ENCODE results near the gene SMYD3.

Gene SMYD3

DNA sequence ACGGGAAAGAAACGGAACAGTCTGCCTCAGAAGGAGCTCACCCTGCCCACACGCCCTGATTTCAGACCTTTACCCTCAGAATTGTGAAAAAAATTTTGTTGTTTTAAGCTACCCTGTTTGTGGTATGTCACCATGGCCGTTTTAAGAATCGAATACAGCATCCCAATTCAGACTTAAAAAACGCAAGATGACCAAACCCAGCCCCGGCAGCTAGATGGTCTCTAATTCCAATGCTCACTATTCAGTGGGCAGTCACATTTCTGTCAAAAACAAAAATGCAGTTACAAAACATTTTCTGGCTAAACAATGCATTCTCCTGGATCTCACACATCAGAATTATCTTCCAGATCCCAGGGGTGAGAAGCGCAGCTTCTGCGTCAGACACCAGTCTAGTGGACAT, 527.5 kb downstream of the SMYD3 start:
- Histone ChIP-seq H3K27ac (replicated peaks) (no peak overlapping the region), H3K4me3 (replicated peaks; ENCODE audit: insufficient read depth, low read length) (no peak overlapping the region), H3K27me3 (ENCODE audit: insufficient read depth, poor library complexity, severe bottlenecking) (no peaks in the 10 kb centered on the region)
- TF ChIP-seq SPI1 (IDR thresholded peaks at IDR 0.05; ENCODE audit: borderline replicate concordance, low read depth): no peak
- no peak for TF ChIP-seq GABPA (IDR thresholded peaks at IDR 0.05; ENCODE audit: low read depth)
- TF ChIP-seq, protein P1, sequence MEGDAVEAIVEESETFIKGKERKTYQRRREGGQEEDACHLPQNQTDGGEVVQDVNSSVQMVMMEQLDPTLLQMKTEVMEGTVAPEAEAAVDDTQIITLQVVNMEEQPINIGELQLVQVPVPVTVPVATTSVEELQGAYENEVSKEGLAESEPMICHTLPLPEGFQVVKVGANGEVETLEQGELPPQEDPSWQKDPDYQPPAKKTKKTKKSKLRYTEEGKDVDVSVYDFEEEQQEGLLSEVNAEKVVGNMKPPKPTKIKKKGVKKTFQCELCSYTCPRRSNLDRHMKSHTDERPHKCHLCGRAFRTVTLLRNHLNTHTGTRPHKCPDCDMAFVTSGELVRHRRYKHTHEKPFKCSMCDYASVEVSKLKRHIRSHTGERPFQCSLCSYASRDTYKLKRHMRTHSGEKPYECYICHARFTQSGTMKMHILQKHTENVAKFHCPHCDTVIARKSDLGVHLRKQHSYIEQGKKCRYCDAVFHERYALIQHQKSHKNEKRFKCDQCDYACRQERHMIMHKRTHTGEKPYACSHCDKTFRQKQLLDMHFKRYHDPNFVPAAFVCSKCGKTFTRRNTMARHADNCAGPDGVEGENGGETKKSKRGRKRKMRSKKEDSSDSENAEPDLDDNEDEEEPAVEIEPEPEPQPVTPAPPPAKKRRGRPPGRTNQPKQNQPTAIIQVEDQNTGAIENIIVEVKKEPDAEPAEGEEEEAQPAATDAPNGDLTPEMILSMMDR (IDR thresholded peaks at IDR 0.05; ENCODE audit: insufficient read depth, low read length): no peak
- TF ChIP-seq, protein P2, sequence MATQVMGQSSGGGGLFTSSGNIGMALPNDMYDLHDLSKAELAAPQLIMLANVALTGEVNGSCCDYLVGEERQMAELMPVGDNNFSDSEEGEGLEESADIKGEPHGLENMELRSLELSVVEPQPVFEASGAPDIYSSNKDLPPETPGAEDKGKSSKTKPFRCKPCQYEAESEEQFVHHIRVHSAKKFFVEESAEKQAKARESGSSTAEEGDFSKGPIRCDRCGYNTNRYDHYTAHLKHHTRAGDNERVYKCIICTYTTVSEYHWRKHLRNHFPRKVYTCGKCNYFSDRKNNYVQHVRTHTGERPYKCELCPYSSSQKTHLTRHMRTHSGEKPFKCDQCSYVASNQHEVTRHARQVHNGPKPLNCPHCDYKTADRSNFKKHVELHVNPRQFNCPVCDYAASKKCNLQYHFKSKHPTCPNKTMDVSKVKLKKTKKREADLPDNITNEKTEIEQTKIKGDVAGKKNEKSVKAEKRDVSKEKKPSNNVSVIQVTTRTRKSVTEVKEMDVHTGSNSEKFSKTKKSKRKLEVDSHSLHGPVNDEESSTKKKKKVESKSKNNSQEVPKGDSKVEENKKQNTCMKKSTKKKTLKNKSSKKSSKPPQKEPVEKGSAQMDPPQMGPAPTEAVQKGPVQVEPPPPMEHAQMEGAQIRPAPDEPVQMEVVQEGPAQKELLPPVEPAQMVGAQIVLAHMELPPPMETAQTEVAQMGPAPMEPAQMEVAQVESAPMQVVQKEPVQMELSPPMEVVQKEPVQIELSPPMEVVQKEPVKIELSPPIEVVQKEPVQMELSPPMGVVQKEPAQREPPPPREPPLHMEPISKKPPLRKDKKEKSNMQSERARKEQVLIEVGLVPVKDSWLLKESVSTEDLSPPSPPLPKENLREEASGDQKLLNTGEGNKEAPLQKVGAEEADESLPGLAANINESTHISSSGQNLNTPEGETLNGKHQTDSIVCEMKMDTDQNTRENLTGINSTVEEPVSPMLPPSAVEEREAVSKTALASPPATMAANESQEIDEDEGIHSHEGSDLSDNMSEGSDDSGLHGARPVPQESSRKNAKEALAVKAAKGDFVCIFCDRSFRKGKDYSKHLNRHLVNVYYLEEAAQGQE (IDR thresholded peaks at IDR 0.05; ENCODE audit: insufficient replicate concordance, low read depth): no peak
- no peak for TF ChIP-seq POLR2AphosphoS5 (IDR thresholded peaks at IDR 0.05; ENCODE audit: low read depth)
- DNase-seq (ENCODE audit: low read depth in 1 of 2, low spot score in 1 of 2): no peak

- Histone ChIP-seq H3K27ac (replicated peaks) (no peak overlapping the region), H3K27me3 (ENCODE audit: insufficient read depth, poor library complexity, severe bottlenecking) (no peaks in the 10 kb centered on the region), H3K4me3 (replicated peaks; ENCODE audit: insufficient read depth, low read length) (no peak overlapping the region)
- DNase-seq (ENCODE audit: low read depth in 1 of 2, low spot score in 1 of 2): no peak
- TF ChIP-seq, protein P2 (IDR thresholded peaks at IDR 0.05; ENCODE audit: insufficient replicate concordance, low read depth): no peak
- no peak for TF ChIP-seq POLR2AphosphoS5 (IDR thresholded peaks at IDR 0.05; ENCODE audit: low read depth)
- no peak for TF ChIP-seq GABPA (IDR thresholded peaks at IDR 0.05; ENCODE audit: low read depth)
- TF ChIP-seq SPI1 (IDR thresholded peaks at IDR 0.05; ENCODE audit: borderline replicate concordance, low read depth): no peak
- TF ChIP-seq, protein P1 (IDR thresholded peaks at IDR 0.05; ENCODE audit: insufficient read depth, low read length): no peak
Observed at GRCh38 chr1:245978915-245979314, 528.2 kb downstream of the SMYD3 start.

- TF ChIP-seq SPI1 (IDR thresholded peaks at IDR 0.05; ENCODE audit: borderline replicate concordance, low read depth) (no peak), POLR2AphosphoS5 (IDR thresholded peaks at IDR 0.05; ENCODE audit: low read depth) (no peak), GABPA (IDR thresholded peaks at IDR 0.05; ENCODE audit: low read depth) (no peak)
- TF ChIP-seq, protein P1 (IDR thresholded peaks at IDR 0.05; ENCODE audit: insufficient read depth, low read length): no peak
- TF ChIP-seq, protein P2 (IDR thresholded peaks at IDR 0.05; ENCODE audit: insufficient replicate concordance, low read depth): no peak
- no peak overlapping the region for H3K4me3 ChIP-seq (replicated peaks; ENCODE audit: insufficient read depth, low read length)
Observed at GRCh38 chr1:245972476-245972875, 534.6 kb downstream of the SMYD3 start.

More at GRCh38 chr1:245972476-245972875, 534.6 kb downstream of the SMYD3 start:
- Histone ChIP-seq H3K27me3 (ENCODE audit: insufficient read depth, poor library complexity, severe bottlenecking) (no peaks in the 10 kb centered on the region), H3K27ac (replicated peaks) (no peak overlapping the region)
- no peak for DNase-seq (ENCODE audit: low read depth in 1 of 2, low spot score in 1 of 2)
